Activated naive CD8-positive, alpha-beta T cell treated with anti-CD3 and anti-CD28 coated beads, Interleukin-2, amount 10 ng/mL, durations not matched to agents 7 days and 5 days (primary cell): ENCODE data around the gene ANXA11. TPM values are rescaled to one million over a fixed set of nuclear protein-coding genes. Genes with fewer than 3 reads are reported as not detected.

Source experiments
- ATAC-seq: fragments of 150-1000 bp; cut with Tn5 transposase; one replicate; pipeline ENCODE4 v1.10.0; 2021; ENCODE audit warnings: low read depth, moderate library complexity
- POLR2A ChIA-PET: fragments of 350-600 bp; sonication (Branson Sonifier 250); formaldehyde crosslinking; loops from one replicate; lab custom pipeline; 2021; ENCODE audit warnings: antibody characterized with exemption; lab: Charles Lee
- DNase-seq: peaks from one replicate; pipeline ENCODE4 v3.0.0; 2021
- H3K27ac Mint-ChIP-seq: one replicate; pipeline ENCODE4 v1.8.0; 2022; ENCODE audit warnings: mild to moderate bottlenecking, mixed read lengths
- H3K27me3 Mint-ChIP-seq: one replicate; pipeline ENCODE4 v1.8.0; 2022; ENCODE audit warnings: mild to moderate bottlenecking, moderate library complexity, mixed read lengths
- H3K36me3 Mint-ChIP-seq: one replicate; pipeline ENCODE4 v1.8.0; 2021; ENCODE audit warnings: mild to moderate bottlenecking, mixed read lengths
- H3K4me1 Mint-ChIP-seq: one replicate; pipeline ENCODE4 v1.8.0; 2021; ENCODE audit warnings: mixed read lengths
- H3K4me3 Mint-ChIP-seq: one replicate; pipeline ENCODE4 v1.8.0; 2022; ENCODE audit warnings: mild to moderate bottlenecking, moderate library complexity, mixed read lengths
- H3K9me3 Mint-ChIP-seq: one replicate; pipeline ENCODE4 v1.8.0; 2021; ENCODE audit warnings: mixed read lengths
- total RNA-seq, 2 experiments: library from RNA; stranded (reverse); gene quantifications; one replicate each; pipeline ENCODE4 v1.2.3, GENCODE V29; 2021

The ANXA11 gene
- total RNA-seq, 2 experiments from 2014 or later, result 263 to 277 TPM

DNA sequence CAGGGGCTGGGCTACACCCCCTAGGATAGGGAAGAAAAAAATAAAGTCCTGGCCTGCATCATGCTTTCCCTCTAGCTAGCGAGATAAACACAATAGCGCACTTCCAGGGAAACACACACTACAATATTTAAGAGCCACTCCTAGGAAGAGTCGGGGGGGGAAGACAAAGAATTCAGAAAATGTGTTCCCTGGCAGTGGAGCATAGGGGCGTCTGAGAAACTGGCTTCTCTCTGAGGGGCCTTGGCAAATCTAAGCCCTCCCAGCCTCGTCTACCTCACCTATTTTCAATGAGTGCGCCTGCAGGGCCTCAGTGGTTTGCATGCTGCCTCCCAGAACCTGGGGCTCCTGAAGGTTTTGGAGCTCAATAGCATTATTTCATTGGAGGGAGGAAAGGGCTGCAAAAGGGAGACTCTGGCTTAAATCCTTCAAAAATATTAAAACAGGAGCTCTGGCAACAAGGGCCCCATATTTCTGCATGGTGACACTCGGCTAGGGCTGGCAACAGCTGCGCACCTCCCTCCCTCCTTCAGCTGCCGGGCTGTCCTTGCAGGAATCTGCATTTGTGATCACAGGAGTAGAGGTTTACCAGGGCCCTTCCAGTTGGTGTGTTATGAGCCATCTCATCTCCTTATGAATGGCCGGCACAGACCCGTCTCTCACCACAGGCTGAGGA lies 10.8 kb downstream of the ANXA11 start:
- Mint-ChIP-seq H3K36me3 (peaks cover 45% of the 10 kb centered on the region), H3K27ac (no peak overlapping the region), H3K9me3 (peaks cover 6% of the 10 kb centered on the region), H3K4me3 (no peak overlapping the region), H3K4me1 (peaks cover 48% of the 10 kb centered on the region), H3K27me3 (no peaks in the 10 kb centered on the region)
- DNase-seq (no peak), ATAC-seq (no peak)
- POLR2A ChIA-PET, result interaction anchor here (2.2 kb wide), 1 partner anchor 11 kb away, joined by 9 read pairs; the partner anchor contains the start of gene ANXA11

DNA sequence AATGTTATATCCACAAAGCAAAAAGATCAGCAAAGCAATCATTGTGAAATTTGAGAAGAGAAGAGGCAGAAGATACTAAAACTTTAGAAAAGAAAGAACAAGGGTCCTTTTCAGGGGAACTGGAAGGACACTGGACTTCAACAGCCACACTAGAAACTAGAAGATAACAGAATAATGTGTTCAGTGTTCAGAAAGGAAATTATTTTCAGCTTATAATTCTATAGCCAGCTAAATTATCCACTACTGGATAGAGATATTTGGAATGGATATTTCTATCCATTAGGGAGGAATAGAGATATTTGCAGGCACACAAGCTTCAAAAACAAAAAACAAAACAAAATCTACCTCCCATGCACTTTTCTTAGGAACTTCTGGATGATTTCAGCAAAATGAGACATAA lies 12.8 kb downstream of the ANXA11 start:
- H3K4me1 Mint-ChIP-seq, result peaks cover 52% of the 10 kb centered on the region
- H3K4me3 Mint-ChIP-seq, result no peak overlapping the region
- H3K36me3 Mint-ChIP-seq, result peaks cover 45% of the 10 kb centered on the region
- POLR2A ChIA-PET, result no interaction called here
- H3K27ac Mint-ChIP-seq, result no peak overlapping the region
- DNase-seq (no peak), ATAC-seq (no peak)
- no peaks in the 10 kb centered on the region for H3K27me3 Mint-ChIP-seq
- H3K9me3 Mint-ChIP-seq, result peaks cover 6% of the 10 kb centered on the region

DNA sequence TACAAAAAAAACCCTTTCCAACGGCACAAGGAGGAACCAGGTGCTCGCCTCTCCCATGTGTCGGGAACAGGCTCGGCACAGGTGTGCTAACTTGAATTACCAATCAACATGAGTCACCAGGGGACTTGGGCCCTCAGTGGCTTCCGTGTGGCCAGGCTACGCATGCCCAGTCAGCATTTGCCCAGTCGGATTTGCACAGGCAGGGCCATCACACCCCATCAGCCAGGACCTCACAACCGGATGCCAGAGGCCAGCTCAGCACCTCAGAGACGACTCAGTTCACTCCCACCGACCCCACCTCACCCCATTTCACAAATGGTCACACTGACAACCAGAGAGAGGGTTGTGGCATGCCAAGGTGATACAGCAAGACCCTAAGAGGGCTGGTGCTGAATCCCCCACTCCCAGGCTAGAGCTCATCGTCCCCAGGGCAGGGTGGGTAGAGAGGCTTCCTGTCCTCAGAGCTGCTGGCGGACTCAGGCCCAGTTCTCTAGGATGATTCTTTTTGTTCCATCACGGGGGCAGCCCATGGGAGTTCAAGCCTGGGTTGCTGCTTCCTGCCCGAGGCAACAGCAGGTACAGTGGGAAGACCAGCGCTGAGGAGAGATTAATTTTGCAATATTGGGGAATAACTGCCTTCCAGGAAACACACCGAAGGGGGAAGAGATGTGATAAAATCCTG lies 13.6 kb downstream of the ANXA11 start:
- DNase-seq (no peak), ATAC-seq (no peak)
- Mint-ChIP-seq H3K4me3 (no peak overlapping the region), H3K36me3 (peaks cover 47% of the 10 kb centered on the region), H3K27ac (peak overlapping the region; percentile 74), H3K27me3 (no peaks in the 10 kb centered on the region), H3K4me1 (peaks cover 52% of the 10 kb centered on the region), H3K9me3 (peaks cover 6% of the 10 kb centered on the region)
- POLR2A ChIA-PET, result no interaction called here

DNA sequence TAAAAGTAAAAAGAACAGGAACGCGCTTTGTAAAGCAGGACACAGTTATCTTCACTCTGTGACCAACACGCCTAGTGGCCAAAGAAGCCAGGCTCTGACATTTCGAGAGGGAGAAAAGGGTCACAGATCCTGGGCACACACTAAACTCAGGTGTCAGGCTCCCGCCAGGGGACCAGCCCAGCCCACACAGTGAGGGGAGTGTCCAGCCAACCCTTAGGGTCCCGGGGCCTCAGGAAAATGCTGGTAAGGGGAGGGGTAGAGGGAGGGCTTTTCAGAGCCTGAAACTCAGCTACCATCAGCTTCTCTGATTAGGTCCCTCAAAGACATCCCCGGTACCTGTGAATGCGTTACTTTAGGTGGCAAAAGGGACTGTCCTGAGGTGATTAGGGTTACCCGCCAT lies 16.6 kb downstream of the ANXA11 start:
- H3K4me3 Mint-ChIP-seq, result peak overlapping the region; percentile 75
- H3K4me1 Mint-ChIP-seq, result peaks cover 51% of the 10 kb centered on the region
- POLR2A ChIA-PET, result interaction anchor here (1.4 to 2.6 kb wide), 4 partner anchors 8 to 110 kb away, joined by 3 to 77 read pairs (median 23); partner anchors contain the start of gene ANXA11
- no peak for ATAC-seq
- peak overlapping the region; percentile 91 for H3K27ac Mint-ChIP-seq
- H3K36me3 Mint-ChIP-seq, result peaks cover 30% of the 10 kb centered on the region
- peaks cover 6% of the 10 kb centered on the region for H3K9me3 Mint-ChIP-seq
- H3K27me3 Mint-ChIP-seq, result no peaks in the 10 kb centered on the region
- DNase-seq, result no peak

DNA sequence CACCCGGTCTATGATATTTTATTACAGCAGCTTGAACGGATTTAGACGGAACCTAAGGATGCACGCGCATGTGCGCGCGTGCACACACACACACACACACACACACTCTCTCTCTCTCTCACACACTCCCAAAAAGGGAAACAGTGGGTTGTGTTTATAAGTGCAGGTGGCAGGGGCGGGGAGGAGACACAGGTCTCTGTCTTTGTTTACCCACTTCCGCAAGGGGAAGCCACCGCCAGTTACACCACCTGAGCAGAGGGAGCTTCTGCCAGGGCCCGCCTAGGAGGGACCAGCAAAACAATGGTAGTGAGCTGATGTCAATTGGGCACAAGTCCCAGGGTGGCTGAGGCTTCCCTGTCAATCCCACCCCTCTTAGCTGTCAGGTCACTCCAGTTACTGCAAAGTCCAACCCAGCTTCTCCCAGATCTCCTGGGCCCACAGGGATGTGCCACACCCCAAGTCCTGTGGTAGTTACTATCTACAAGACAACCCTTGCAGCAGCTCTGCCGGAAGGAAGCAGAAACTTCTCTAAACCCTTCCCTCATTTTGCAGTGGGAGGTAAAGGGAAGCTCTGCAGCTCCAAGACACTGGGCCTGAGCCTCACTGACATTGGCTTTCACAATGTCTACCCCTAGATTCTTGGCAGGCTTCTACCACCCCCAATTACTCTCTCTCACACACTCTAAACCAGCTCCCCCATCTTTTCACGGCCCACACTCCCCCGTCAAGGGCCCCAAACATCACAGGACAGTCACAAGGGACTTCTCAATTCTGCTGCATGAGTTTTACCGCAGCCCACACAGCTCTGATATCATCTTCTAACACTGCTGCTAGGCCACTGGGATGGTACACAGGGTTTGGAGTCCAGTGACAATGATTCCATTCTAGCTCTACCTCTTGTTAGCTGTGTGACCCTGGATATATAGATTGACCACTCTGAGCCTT lies 17.6 kb downstream of the ANXA11 start:
- ATAC-seq, result peak; percentile 91
- Mint-ChIP-seq H3K27ac (peak overlapping the region; percentile 91), H3K36me3 (peaks cover 25% of the 10 kb centered on the region), H3K4me3 (peak overlapping the region; percentile 74), H3K9me3 (peaks cover 3% of the 10 kb centered on the region), H3K27me3 (no peaks in the 10 kb centered on the region), H3K4me1 (peaks cover 52% of the 10 kb centered on the region)
- DNase-seq, result peak; percentile 81
- POLR2A ChIA-PET, result interaction anchor here (0.6 to 2.6 kb wide), 10 partner anchors 9 to 284 kb away, joined by 3 to 77 read pairs (median 3); partner anchors contain the start of gene ANXA11

DNA sequence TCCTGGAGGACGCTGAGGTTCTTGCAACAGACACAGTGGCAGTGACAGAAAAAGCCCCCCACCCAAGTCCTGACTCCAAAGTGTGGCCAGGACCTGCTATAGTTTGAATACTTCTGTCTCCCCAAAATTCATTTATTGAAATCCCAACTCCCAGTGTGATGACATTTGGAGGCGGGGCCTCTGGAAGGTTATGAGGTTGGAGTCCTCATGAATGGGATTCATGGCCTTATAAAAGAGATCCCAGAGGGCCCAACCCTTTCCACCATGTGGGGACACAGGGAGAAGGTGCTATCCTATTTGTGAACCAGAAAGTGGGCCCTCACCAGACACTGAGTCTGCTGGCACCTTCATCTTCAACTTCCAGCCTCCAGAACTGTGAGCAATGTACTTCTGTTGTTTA lies 18.3 kb downstream of the ANXA11 start:
- Mint-ChIP-seq H3K4me3 (peak overlapping the region; percentile 74), H3K36me3 (peaks cover 20% of the 10 kb centered on the region), H3K27me3 (no peaks in the 10 kb centered on the region), H3K4me1 (peaks cover 52% of the 10 kb centered on the region), H3K9me3 (no peaks in the 10 kb centered on the region), H3K27ac (peak overlapping the region; percentile 91)
- ATAC-seq (no peak), DNase-seq (no peak)
- POLR2A ChIA-PET, result interaction anchor here (1.3 to 2.6 kb wide), 5 partner anchors 10 to 108 kb away, joined by 3 to 77 read pairs (median 12); partner anchors contain the start of gene ANXA11

DNA sequence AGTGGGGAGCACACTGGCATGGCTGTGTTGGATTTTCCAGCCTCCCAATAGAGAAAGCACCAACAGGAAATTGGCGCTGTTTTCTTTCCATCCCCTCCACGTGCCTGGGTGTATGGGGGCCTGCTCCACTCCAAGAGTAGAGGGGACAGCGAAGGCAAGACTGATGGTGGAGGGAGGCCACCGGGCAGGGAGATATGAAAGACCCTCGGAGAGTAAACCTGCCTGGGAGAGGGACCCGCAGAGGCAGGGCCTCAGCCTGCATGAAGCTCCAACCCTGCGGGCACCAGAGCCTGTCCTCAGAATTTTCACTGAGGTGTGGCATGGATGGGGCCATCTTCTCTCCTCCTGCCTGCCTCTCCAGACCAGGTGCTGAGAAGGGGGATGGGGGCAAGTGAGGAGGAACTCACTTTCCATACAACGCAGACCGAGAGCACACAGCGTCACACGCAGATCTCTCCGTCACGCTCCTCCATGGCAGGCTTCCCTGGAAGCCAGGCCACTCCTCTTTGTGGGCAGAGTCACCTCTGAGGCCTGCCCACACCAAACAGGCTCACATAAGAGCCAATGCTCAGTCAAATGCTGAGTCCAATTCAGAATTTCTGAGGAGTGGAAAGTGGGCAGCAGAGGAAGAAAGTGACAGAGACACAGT lies 18.8 kb downstream of the ANXA11 start:
- POLR2A ChIA-PET, result interaction anchor here (1.0 to 2.5 kb wide), 2 partner anchors 16 to 19 kb away, joined by 3 to 77 read pairs; partner anchors contain the start of gene ANXA11
- Mint-ChIP-seq H3K4me3 (peak overlapping the region; percentile 74), H3K9me3 (no peaks in the 10 kb centered on the region), H3K4me1 (peaks cover 51% of the 10 kb centered on the region), H3K36me3 (peaks cover 17% of the 10 kb centered on the region), H3K27ac (peak overlapping the region; percentile 91), H3K27me3 (no peaks in the 10 kb centered on the region)
- no peak for ATAC-seq
- DNase-seq, result no peak

DNA sequence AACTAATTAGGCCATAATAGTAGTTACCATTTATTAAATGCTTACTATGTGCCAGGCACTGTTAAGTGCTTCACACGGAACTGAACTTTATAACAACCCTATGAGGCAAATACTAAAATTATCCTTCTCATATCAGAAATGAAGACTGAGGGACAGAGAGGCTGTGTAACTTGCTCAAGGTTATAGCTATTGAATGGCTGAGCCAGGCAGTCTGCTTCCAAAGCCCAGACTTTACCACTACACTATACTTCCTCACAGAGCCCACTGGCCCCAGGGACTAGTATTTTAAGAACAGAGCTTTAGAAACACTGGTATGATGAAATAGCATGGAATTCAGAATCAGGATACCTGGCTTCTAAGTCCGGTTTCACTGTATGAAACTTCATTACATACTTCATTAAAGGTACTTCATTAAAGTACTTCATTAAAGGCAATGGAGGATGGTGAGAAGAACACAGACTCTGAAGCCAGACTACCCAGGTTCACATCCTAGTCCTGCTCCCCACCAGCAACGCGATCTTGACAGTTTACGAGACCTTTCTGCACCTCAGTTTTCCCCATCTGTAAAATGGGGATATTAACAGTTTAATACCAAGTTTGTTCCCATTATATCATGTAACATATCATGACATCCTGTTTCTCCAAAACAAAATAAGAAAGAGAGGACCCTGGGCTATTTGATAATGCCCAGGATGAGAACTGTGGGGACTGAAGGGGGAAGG lies 19.6 kb downstream of the ANXA11 start:
- peaks cover 16% of the 10 kb centered on the region for H3K36me3 Mint-ChIP-seq
- peak overlapping the region; percentile 50 for H3K27ac Mint-ChIP-seq
- no peaks in the 10 kb centered on the region for H3K27me3 Mint-ChIP-seq
- H3K4me3 Mint-ChIP-seq, result no peak overlapping the region
- H3K4me1 Mint-ChIP-seq, result peaks cover 51% of the 10 kb centered on the region
- ATAC-seq (no peak), DNase-seq (no peak)
- no peaks in the 10 kb centered on the region for H3K9me3 Mint-ChIP-seq
- POLR2A ChIA-PET, result interaction anchor here (1.0 kb wide), 1 partner anchor 20 kb away, joined by 3 read pairs; the partner anchor contains the start of gene ANXA11

DNA sequence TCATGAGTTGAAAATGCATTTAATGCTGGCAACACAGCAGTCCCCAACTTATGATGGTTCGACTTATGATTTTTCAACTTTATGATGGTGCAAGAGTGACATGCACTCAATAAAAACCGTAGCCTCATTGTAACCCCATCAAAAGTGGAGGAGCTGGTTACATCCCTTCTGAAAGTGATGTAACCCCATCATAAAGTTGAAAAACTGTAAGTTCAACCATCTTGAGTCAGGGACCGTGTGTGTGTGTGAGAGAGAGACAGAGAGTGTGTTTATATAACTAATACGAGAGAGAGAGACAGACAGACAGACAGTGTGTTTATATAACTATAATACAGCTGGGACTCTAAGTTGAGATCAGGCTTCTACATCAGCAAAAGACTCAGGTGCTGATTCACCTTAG lies 21.0 kb downstream of the ANXA11 start:
- Mint-ChIP-seq H3K9me3 (no peaks in the 10 kb centered on the region), H3K4me3 (no peak overlapping the region), H3K4me1 (peaks cover 50% of the 10 kb centered on the region), H3K36me3 (peaks cover 13% of the 10 kb centered on the region), H3K27me3 (no peaks in the 10 kb centered on the region), H3K27ac (peak overlapping the region; percentile 66)
- ATAC-seq, result no peak
- POLR2A ChIA-PET, result interaction anchor here (0.9 kb wide), 1 partner anchor 21 kb away, joined by 5 read pairs; no protein-coding TSS in a partner anchor
- no peak for DNase-seq

DNA sequence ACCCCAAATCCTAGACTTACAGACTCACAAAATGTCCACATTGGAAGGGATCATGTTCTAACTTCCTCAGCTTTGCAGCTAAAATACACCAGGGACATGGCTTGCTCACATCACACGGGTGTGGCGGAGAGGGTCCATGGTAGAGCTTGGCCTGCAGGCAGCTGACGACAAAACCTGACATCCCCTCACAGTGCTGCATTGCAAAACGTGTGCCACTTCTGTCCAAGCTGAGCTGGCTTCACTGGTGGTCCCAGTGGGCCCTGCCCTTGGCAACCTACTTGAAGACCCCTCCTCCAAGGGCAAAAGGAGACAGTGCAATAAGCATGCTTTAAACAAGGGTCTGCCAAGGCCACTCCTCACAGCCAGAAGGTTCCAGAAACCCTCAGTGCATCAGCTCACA lies 21.9 kb downstream of the ANXA11 start:
- Mint-ChIP-seq H3K27ac (no peak overlapping the region), H3K9me3 (no peaks in the 10 kb centered on the region), H3K4me3 (no peak overlapping the region), H3K36me3 (peaks cover 10% of the 10 kb centered on the region), H3K4me1 (peaks cover 47% of the 10 kb centered on the region), H3K27me3 (no peaks in the 10 kb centered on the region)
- ATAC-seq, result no peak
- POLR2A ChIA-PET, result no interaction called here
- no peak for DNase-seq

DNA sequence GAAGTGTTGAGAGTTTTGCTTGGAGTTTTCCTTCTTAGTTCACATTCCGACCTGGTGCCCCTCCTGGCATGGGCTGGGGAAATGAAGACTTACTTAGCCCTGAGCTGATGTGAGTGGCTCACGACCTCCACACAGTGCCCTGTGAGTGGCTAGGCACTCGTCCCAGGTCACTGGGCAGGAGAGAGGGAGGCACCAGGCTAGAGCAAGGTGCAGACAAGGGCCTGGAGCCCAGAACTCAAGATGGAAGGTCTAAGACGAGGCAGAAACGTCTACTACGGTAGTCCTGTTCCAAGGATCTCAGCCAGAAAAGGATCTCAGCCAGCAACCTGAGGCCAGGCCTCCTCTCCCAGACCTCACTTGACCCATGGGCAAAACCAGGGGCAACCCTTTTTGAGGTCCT lies 22.4 kb downstream of the ANXA11 start:
- ATAC-seq (no peak), DNase-seq (no peak)
- no peaks in the 10 kb centered on the region for H3K27me3 Mint-ChIP-seq
- no peak overlapping the region for H3K27ac Mint-ChIP-seq
- no peak overlapping the region for H3K4me3 Mint-ChIP-seq
- peaks cover 10% of the 10 kb centered on the region for H3K36me3 Mint-ChIP-seq
- no peaks in the 10 kb centered on the region for H3K9me3 Mint-ChIP-seq
- peaks cover 46% of the 10 kb centered on the region for H3K4me1 Mint-ChIP-seq
- POLR2A ChIA-PET, result no interaction called here
